SU-DHL-6 (cell line): Measurements from ENCODE around the gene NOX5.

Source experiments
- H2AFZ ChIP-seq: fragments of 200-600 bp; sonication (generic); 2 replicates; pipeline ENCODE4 v1.6.1; 2014; ENCODE audit warnings: low read depth, mild to moderate bottlenecking, moderate library complexity, mixed read lengths, antibody characterized with exemption, low read length; ENCODE audit not compliant: severe bottlenecking
- H3F3A ChIP-seq: fragments of 200-600 bp; shearing (Covaris generic); 2 replicates; pipeline ENCODE4 v1.6.0; 2016; ENCODE audit warnings: antibody characterized with exemption, mild to moderate bottlenecking; ENCODE audit not compliant: insufficient read depth
- H3K27ac ChIP-seq: fragments of 200-600 bp; sonication (generic); 2 replicates; pipeline ENCODE4 v1.5.1; 2016; ENCODE audit warnings: low read depth, mild to moderate bottlenecking, low read length, moderate library complexity, mixed read lengths
- H3K27me3 ChIP-seq: fragments of 200-600 bp; sonication (generic), shearing (Covaris generic); 2 replicates; pipeline ENCODE4 v1.6.0; 2014; ENCODE audit warnings: mild to moderate bottlenecking, low read length
- H3K36me3 ChIP-seq: fragments of 200-600 bp; sonication (generic); 2 replicates; pipeline ENCODE4 v1.6.1; 2014; ENCODE audit warnings: mild to moderate bottlenecking, low read length, mixed read lengths
- H3K4me2 ChIP-seq: fragments of 300-600, 200-600 bp; shearing (Covaris generic), sonication (generic); 2 replicates; pipeline ENCODE4 v1.6.0; 2014; ENCODE audit warnings: low read length, low read depth, mild to moderate bottlenecking; ENCODE audit not compliant: poor library complexity, severe bottlenecking
- H3K4me3 ChIP-seq: fragments of 200-600 bp; sonication (generic); 2 replicates; pipeline ENCODE4 v1.5.1; 2014; ENCODE audit warnings: antibody characterized with exemption, low read length, mild to moderate bottlenecking, mixed read lengths; ENCODE audit not compliant: insufficient read depth, poor library complexity, severe bottlenecking
- H3K79me2 ChIP-seq: fragments of 200-600 bp; sonication (generic); 2 replicates; pipeline ENCODE4 v1.6.1; 2014; ENCODE audit warnings: mild to moderate bottlenecking, low read length, moderate library complexity; ENCODE audit not compliant: insufficient read depth
- H3K9ac ChIP-seq: fragments of 200-600 bp; sonication (generic); 2 replicates; pipeline ENCODE4 v1.7.0; 2014; ENCODE audit warnings: mild to moderate bottlenecking, low read length
- H3K9me2 ChIP-seq: fragments of 200-600 bp; sonication (generic); replicated peaks from 2 replicates; pipeline ENCODE4 v1.6.1; 2014; ENCODE audit warnings: low read length; ENCODE audit not compliant: insufficient read depth
- H3K9me3 ChIP-seq: fragments of 200-600 bp; sonication (generic); 2 replicates; pipeline ENCODE4 v1.6.1; 2014; ENCODE audit warnings: low read length, mixed read lengths; ENCODE audit not compliant: insufficient read depth
- H4K20me1 ChIP-seq: fragments of 200-600 bp; sonication (generic); 2 replicates; pipeline ENCODE4 v1.6.1; 2014; ENCODE audit warnings: low read depth, mild to moderate bottlenecking, antibody characterized with exemption, low read length, moderate library complexity, mixed read lengths
- EZH2phosphoT487 ChIP-seq: fragments of 200-600 bp; sonication (generic), shearing (Covaris generic); conservative IDR thresholded peaks from 2 replicates; pipeline ENCODE4 v1.6.1; 2018; ENCODE audit warnings: mild to moderate bottlenecking, antibody characterized with exemption, low read length, moderate library complexity, mixed read lengths
- TF ChIP-seq, protein P1 (sequence below): fragments of 200-600 bp; sonication (generic); IDR thresholded peaks from one replicate; pipeline ENCODE4 v1.5.1; 2017; ENCODE audit warnings: antibody characterized with exemption, mild to moderate bottlenecking, low read length, moderate library complexity; ENCODE audit not compliant: insufficient read depth, poor library complexity, severe bottlenecking

NOX5 gene, protein sequence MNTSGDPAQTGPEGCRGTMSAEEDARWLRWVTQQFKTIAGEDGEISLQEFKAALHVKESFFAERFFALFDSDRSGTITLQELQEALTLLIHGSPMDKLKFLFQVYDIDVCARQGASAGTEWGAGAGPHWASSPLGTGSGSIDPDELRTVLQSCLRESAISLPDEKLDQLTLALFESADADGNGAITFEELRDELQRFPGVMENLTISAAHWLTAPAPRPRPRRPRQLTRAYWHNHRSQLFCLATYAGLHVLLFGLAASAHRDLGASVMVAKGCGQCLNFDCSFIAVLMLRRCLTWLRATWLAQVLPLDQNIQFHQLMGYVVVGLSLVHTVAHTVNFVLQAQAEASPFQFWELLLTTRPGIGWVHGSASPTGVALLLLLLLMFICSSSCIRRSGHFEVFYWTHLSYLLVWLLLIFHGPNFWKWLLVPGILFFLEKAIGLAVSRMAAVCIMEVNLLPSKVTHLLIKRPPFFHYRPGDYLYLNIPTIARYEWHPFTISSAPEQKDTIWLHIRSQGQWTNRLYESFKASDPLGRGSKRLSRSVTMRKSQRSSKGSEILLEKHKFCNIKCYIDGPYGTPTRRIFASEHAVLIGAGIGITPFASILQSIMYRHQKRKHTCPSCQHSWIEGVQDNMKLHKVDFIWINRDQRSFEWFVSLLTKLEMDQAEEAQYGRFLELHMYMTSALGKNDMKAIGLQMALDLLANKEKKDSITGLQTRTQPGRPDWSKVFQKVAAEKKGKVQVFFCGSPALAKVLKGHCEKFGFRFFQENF

DNA sequence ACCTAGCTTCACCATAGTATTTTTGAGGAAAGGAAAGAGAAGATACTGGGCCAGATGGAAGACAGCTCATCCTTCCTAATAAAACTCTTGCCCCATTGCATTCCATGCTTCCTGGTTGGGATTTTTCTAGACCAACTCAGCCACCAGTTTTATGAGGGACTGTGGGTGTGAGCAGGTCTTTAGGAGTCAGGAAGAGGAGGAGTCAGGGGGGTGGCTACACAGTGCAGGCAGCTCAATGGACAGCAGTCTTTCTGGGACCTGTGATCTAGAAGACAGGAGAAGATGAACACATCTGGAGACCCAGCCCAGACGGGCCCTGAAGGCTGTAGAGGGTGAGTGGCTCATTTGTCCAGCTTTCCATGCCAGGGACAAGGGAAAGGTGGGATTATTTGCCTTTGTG is at the start of gene NOX5:
Gene NOX5, plus strand, starts transcription at position 242 of the 400 bp plus-strand sequence. Its CDS starts 41 bp downstream, at position 283.
- Histone ChIP-seq H2AFZ (no peak within 1 kb of the TSS), H3K36me3 (no peaks in the 10 kb centered on the region), H3K79me2 (no peaks in the 10 kb centered on the region), H3F3A (no peaks in the 10 kb centered on the region), H3K9me3 (no peaks in the 10 kb centered on the region), H3K27me3 (no peaks in the 10 kb centered on the region), H3K9ac (no peak within 1 kb of the TSS), H3K27ac (no peak within 1 kb of the TSS), H3K4me3 (no peak within 1 kb of the TSS), H4K20me1 (no peaks in the 10 kb centered on the region), H3K4me2 (no peak within 1 kb of the TSS), H3K9me2 (no peaks in the 10 kb centered on the region)
- no peak for TF ChIP-seq EZH2phosphoT487
- TF ChIP-seq, protein P1, sequence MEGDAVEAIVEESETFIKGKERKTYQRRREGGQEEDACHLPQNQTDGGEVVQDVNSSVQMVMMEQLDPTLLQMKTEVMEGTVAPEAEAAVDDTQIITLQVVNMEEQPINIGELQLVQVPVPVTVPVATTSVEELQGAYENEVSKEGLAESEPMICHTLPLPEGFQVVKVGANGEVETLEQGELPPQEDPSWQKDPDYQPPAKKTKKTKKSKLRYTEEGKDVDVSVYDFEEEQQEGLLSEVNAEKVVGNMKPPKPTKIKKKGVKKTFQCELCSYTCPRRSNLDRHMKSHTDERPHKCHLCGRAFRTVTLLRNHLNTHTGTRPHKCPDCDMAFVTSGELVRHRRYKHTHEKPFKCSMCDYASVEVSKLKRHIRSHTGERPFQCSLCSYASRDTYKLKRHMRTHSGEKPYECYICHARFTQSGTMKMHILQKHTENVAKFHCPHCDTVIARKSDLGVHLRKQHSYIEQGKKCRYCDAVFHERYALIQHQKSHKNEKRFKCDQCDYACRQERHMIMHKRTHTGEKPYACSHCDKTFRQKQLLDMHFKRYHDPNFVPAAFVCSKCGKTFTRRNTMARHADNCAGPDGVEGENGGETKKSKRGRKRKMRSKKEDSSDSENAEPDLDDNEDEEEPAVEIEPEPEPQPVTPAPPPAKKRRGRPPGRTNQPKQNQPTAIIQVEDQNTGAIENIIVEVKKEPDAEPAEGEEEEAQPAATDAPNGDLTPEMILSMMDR, result no peak

- no peaks in the 10 kb centered on the region for H3K79me2 ChIP-seq
- H3K4me2 ChIP-seq, result no peak overlapping the region
- no peaks in the 10 kb centered on the region for H3F3A ChIP-seq
- H3K27ac ChIP-seq, result no peak overlapping the region
- H4K20me1 ChIP-seq, result no peaks in the 10 kb centered on the region; the same call in 1 of the 2 replicates
- H3K9ac ChIP-seq, result no peak overlapping the region
- no peaks in the 10 kb centered on the region for H3K9me2 ChIP-seq
- H3K4me3 ChIP-seq, result no peak overlapping the region
- no peaks in the 10 kb centered on the region for H3K36me3 ChIP-seq
- H3K9me3 ChIP-seq, result no peaks in the 10 kb centered on the region
- no peak overlapping the region for H2AFZ ChIP-seq
- no peaks in the 10 kb centered on the region for H3K27me3 ChIP-seq
- TF ChIP-seq EZH2phosphoT487, result no peak
- TF ChIP-seq, protein P1, result no peak
Measured at GRCh38 chr15:68966996-68967395, 47.5 kb upstream of the NOX5 start.

GRCh38 chr15:68967948-68968347 is 46.5 kb upstream of the NOX5 start:
- no peaks in the 10 kb centered on the region for H3K36me3 ChIP-seq
- H3K9me3 ChIP-seq, result no peaks in the 10 kb centered on the region
- TF ChIP-seq EZH2phosphoT487, result no peak
- TF ChIP-seq, protein P1, result no peak
- no peaks in the 10 kb centered on the region; the same call in 1 of the 2 replicates for H4K20me1 ChIP-seq
- H3K9ac ChIP-seq, result no peak overlapping the region
- H3F3A ChIP-seq, result no peaks in the 10 kb centered on the region
- no peak overlapping the region for H3K4me3 ChIP-seq
- no peaks in the 10 kb centered on the region for H3K27me3 ChIP-seq
- H3K27ac ChIP-seq, result no peak overlapping the region
- H3K4me2 ChIP-seq, result no peak overlapping the region
- no peaks in the 10 kb centered on the region for H3K79me2 ChIP-seq
- H2AFZ ChIP-seq, result no peak overlapping the region
- no peaks in the 10 kb centered on the region for H3K9me2 ChIP-seq
